ENCODE data around the gene MS4A18.

GRCh38 chr11:60754887-60755286 lies 30.4 kb downstream of the MS4A18 start:
- no peak for TF ChIP-seq CTCF (conservative IDR thresholded peaks at IDR 0.05)
- no peak for TF ChIP-seq ZFX (IDR thresholded peaks at IDR 0.05)
